HL-60 (cell line): ENCODE results near the gene BPTF.
A peak's percentile ranks its signal among the peaks of the same experiment; 100 is the strongest.
"Not testable (repeated sequence)": the region's sequence is repeated elsewhere in the genome, so short reads cannot be mapped to it uniquely, and the experiment has no call there.

Experiments used
- DNase-seq, 2 experiments: peaks; one replicate each; pipeline ENCODE4 v3.0.0-alpha.2; 2010 to 2020; ENCODE audit warnings: low read depth in 1 of 2, low spot score in 1 of 2
- H3K27ac ChIP-seq: fragments of 250-450 bp; sonication (Bioruptor Pico); replicated peaks from 2 replicates; pipeline ENCODE4 v1.5.1; 2020; ENCODE audit warnings: mild to moderate bottlenecking, moderate library complexity
- H3K27me3 ChIP-seq: fragments of 250-450 bp; sonication (Bioruptor Pico); 2 replicates; pipeline ENCODE4 v1.5.1; 2021; ENCODE audit warnings: mild to moderate bottlenecking, moderate library complexity; ENCODE audit not compliant: insufficient read depth, poor library complexity, severe bottlenecking
- H3K4me3 ChIP-seq: replicated peaks from 2 replicates; pipeline ENCODE4 v1.5.1; 2011; ENCODE audit warnings: mild to moderate bottlenecking, control low read depth, low read length; ENCODE audit not compliant: insufficient read depth
- GABPA ChIP-seq: IDR thresholded peaks from 2 replicates; pipeline ENCODE4 v1.6.1; 2012; ENCODE audit warnings: low read depth
- POLR2AphosphoS5 ChIP-seq: IDR thresholded peaks from 2 replicates; pipeline ENCODE4 v1.6.1; 2012; ENCODE audit warnings: low read depth
- SPI1 ChIP-seq: IDR thresholded peaks from 2 replicates; pipeline ENCODE4 v1.6.1; 2012; ENCODE audit warnings: low read depth, mild to moderate bottlenecking, borderline replicate concordance
- TF ChIP-seq, protein P1 (sequence below): IDR thresholded peaks from 2 replicates; pipeline ENCODE4 v1.6.1; 2012; ENCODE audit warnings: low read depth; ENCODE audit not compliant: insufficient replicate concordance
- TF ChIP-seq, protein P2 (sequence below): IDR thresholded peaks from one replicate; pipeline ENCODE4 v1.5.1; 2011; ENCODE audit warnings: low read length, control low read depth, inconsistent platforms; ENCODE audit not compliant: insufficient read depth

The BPTF gene

DNA sequence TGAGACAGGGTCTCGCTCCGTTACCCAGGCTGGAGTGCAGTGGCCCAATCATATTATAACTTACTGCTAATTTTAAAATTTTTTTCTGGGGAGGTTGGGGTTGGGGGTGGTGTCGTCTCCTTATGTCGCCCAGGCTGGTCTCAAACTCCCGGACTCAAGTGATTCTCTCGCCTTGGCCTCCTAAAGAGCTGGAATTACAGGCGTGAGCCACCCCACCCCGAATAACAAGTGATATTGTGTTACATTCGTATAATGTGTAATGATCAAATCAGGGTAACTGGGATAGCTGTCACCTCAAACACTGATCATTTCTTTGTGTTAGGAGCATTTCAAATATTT is 194.0 kb downstream of the BPTF start:
- Histone ChIP-seq H3K4me3 (0 out of 2 replicates have a peak overlapping the region, but pooled peaks have one; percentile 7), H3K27me3 (no peaks in the 10 kb centered on the region), H3K27ac (no peak overlapping the region)
- DNase-seq: no peak
- TF ChIP-seq SPI1 (no peak), POLR2AphosphoS5 (no peak)
- TF ChIP-seq, protein P1, sequence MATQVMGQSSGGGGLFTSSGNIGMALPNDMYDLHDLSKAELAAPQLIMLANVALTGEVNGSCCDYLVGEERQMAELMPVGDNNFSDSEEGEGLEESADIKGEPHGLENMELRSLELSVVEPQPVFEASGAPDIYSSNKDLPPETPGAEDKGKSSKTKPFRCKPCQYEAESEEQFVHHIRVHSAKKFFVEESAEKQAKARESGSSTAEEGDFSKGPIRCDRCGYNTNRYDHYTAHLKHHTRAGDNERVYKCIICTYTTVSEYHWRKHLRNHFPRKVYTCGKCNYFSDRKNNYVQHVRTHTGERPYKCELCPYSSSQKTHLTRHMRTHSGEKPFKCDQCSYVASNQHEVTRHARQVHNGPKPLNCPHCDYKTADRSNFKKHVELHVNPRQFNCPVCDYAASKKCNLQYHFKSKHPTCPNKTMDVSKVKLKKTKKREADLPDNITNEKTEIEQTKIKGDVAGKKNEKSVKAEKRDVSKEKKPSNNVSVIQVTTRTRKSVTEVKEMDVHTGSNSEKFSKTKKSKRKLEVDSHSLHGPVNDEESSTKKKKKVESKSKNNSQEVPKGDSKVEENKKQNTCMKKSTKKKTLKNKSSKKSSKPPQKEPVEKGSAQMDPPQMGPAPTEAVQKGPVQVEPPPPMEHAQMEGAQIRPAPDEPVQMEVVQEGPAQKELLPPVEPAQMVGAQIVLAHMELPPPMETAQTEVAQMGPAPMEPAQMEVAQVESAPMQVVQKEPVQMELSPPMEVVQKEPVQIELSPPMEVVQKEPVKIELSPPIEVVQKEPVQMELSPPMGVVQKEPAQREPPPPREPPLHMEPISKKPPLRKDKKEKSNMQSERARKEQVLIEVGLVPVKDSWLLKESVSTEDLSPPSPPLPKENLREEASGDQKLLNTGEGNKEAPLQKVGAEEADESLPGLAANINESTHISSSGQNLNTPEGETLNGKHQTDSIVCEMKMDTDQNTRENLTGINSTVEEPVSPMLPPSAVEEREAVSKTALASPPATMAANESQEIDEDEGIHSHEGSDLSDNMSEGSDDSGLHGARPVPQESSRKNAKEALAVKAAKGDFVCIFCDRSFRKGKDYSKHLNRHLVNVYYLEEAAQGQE: no peak

DNA sequence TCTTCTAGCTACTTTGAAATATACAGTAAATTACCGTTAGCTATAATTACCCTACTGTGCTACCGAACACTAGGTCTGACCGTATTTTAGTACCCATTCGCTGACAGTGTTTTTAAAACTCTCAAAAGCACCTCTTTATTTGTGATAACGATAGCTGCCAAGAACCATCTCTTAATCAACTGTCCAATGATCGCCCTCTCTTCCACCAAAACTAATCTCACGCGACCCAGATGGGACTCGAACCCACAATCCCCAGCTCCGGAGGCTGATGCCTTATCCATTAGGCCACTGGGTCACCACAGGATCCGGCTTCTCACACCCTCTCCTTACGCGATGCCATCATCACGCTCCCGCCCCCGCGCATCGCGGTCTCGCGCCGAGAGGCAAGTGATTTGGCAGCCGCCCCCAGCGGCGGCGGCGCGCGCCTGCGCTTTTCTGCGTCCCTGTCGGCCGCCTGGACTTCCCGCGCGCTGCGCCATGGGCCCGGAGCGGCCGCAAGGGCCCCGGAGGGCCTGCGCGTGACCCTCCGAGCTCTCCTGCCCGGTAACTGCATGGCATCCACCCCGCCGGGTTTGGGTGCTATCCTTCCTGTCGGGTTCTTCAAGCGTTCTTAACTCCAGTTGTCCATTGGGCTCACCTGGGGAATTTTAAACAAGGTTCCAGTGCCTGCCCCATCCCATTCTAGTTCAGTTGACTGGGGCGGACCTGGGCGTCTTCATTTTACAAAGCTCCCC is 194.5 kb downstream of the BPTF start:
- TF ChIP-seq, protein P2, sequence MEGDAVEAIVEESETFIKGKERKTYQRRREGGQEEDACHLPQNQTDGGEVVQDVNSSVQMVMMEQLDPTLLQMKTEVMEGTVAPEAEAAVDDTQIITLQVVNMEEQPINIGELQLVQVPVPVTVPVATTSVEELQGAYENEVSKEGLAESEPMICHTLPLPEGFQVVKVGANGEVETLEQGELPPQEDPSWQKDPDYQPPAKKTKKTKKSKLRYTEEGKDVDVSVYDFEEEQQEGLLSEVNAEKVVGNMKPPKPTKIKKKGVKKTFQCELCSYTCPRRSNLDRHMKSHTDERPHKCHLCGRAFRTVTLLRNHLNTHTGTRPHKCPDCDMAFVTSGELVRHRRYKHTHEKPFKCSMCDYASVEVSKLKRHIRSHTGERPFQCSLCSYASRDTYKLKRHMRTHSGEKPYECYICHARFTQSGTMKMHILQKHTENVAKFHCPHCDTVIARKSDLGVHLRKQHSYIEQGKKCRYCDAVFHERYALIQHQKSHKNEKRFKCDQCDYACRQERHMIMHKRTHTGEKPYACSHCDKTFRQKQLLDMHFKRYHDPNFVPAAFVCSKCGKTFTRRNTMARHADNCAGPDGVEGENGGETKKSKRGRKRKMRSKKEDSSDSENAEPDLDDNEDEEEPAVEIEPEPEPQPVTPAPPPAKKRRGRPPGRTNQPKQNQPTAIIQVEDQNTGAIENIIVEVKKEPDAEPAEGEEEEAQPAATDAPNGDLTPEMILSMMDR: peak; percentile 6
- TF ChIP-seq POLR2AphosphoS5: peak; percentile 85
- TF ChIP-seq SPI1: peak; percentile 19; the same call in 1 of the 2 replicates
- TF ChIP-seq, protein P1: peak; percentile 33
- peak; percentile 41; the same call in 1 of the 2 replicates for TF ChIP-seq GABPA
- DNase-seq: peak; percentile 90 to 96
- Histone ChIP-seq H3K27me3 (no peaks in the 10 kb centered on the region), H3K27ac (peak overlapping the region; percentile 81), H3K4me3 (peak overlapping the region; percentile 51)

DNA sequence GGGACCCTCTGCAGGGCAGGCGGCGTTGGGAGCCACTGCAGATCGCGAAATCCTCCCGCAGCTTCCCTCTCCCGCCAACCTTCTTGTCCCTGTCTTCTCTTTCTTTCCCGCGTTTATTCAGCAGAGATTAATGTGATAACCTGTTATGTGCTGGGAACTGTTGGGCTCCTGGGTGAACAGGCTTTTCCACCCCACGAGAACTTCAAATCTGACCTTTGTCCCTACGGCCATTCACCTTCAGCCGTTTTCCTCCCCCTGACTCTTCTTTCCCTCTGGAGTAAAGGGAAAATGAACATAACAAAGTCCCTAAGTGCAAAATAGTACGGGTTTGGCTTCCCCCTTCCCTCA is 195.1 kb downstream of the BPTF start:
- H3K4me3 ChIP-seq: peak overlapping the region; percentile 51
- no peak for TF ChIP-seq POLR2AphosphoS5
- no peak for TF ChIP-seq GABPA
- TF ChIP-seq, protein P1: no peak
- TF ChIP-seq, protein P2: no peak
- TF ChIP-seq SPI1: no peak
- DNase-seq: no peak
- H3K27ac ChIP-seq: peak overlapping the region; percentile 81
- no peaks in the 10 kb centered on the region for H3K27me3 ChIP-seq

DNA sequence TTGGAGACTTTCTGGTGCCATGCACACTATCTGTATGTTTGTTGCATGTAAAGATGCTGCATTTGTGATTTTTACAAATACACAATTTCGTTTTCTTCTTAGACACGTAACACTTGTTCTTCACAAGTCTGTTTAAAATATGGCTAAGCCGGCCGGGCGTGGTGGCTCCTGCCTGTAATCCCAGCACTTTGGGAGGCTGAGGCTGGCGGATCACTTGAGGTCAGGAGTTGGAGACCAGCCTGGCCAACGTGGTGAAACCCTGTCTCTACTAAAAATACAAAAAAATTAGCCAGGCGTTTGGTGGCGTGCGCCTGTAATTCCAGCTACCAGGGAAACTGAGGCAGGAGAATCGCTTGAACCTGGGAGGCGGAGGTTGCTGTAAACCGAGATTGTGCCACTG is 195.5 kb downstream of the BPTF start:
- DNase-seq, H3K27me3 ChIP-seq: not testable (repeated sequence)
- peak overlapping the region; percentile 81 for H3K27ac ChIP-seq
- H3K4me3 ChIP-seq: peak overlapping the region; percentile 51
